PFSK-1 (cell line): ENCODE data around the gene ZPR1.

ENCODE experiments used
- FOXP2 ChIP-seq: optimal IDR thresholded peaks from 2 replicates; pipeline ENCODE3; 2011; ENCODE audit warnings: borderline replicate concordance, control low read depth, inconsistent platforms; ENCODE audit not compliant: insufficient read depth; ENCODE audit errors: extremely low read length, extremely low read depth
- POLR2AphosphoS5 ChIP-seq: IDR thresholded peaks from 2 replicates; pipeline ENCODE4 v1.6.1; 2012; ENCODE audit warnings: low read depth, mild to moderate bottlenecking, control low read depth, low read length, moderate library complexity
- SIN3A ChIP-seq: IDR thresholded peaks from 2 replicates; pipeline ENCODE4 v1.6.1; 2012; ENCODE audit warnings: mild to moderate bottlenecking, low read length, moderate library complexity, borderline replicate concordance; ENCODE audit not compliant: insufficient read depth
- TAF1 ChIP-seq: IDR thresholded peaks from 2 replicates; pipeline ENCODE4 v1.6.1; 2012; ENCODE audit warnings: low read length, control low read depth, borderline replicate concordance; ENCODE audit not compliant: insufficient read depth
- TF ChIP-seq, protein P1 (sequence below), 2 experiments: IDR thresholded peaks; 2 replicates each; pipeline versions ENCODE4 v1.6.1 to v1.8.0; 2011 to 2012; ENCODE audit warnings: low read depth in 2 of 2, low read length in 2 of 2, control low read depth in 1 of 2, inconsistent platforms in 1 of 2, mild to moderate bottlenecking in 1 of 2, moderate library complexity in 1 of 2; ENCODE audit not compliant: insufficient read depth in 1 of 2

The ZPR1 gene

DNA sequence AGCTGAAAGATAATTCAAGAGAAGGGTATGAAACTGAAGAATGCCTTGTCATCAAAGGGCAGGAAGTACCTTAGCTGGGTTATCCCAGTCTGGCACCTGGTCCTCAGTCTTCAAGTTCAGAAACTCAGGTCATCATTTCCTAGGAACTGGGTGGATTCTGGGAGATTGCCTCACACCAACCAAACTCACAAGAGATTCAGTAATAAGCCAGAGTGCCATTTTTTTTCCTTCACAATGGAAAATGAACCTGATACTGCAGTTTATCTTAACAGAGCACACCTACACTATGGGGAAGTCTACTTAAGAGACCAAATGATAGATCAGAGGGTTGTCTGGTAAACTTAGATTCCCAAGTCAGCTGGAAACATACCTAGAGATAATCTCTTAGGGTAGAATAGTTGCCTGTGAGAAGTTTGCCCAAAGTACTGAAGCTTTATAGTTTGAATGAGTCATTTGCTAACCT lies 11.3 kb downstream of the ZPR1 start:
- TF ChIP-seq, protein P1, sequence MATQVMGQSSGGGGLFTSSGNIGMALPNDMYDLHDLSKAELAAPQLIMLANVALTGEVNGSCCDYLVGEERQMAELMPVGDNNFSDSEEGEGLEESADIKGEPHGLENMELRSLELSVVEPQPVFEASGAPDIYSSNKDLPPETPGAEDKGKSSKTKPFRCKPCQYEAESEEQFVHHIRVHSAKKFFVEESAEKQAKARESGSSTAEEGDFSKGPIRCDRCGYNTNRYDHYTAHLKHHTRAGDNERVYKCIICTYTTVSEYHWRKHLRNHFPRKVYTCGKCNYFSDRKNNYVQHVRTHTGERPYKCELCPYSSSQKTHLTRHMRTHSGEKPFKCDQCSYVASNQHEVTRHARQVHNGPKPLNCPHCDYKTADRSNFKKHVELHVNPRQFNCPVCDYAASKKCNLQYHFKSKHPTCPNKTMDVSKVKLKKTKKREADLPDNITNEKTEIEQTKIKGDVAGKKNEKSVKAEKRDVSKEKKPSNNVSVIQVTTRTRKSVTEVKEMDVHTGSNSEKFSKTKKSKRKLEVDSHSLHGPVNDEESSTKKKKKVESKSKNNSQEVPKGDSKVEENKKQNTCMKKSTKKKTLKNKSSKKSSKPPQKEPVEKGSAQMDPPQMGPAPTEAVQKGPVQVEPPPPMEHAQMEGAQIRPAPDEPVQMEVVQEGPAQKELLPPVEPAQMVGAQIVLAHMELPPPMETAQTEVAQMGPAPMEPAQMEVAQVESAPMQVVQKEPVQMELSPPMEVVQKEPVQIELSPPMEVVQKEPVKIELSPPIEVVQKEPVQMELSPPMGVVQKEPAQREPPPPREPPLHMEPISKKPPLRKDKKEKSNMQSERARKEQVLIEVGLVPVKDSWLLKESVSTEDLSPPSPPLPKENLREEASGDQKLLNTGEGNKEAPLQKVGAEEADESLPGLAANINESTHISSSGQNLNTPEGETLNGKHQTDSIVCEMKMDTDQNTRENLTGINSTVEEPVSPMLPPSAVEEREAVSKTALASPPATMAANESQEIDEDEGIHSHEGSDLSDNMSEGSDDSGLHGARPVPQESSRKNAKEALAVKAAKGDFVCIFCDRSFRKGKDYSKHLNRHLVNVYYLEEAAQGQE (IDR thresholded peaks at IDR 0.05; ENCODE audit: insufficient read depth in 1 of 2, low read depth in 2 of 2, low read length in 2 of 2) = no peak
- TF ChIP-seq TAF1 (no peak), POLR2AphosphoS5 (no peak), SIN3A (no peak), FOXP2 (no peak)

DNA sequence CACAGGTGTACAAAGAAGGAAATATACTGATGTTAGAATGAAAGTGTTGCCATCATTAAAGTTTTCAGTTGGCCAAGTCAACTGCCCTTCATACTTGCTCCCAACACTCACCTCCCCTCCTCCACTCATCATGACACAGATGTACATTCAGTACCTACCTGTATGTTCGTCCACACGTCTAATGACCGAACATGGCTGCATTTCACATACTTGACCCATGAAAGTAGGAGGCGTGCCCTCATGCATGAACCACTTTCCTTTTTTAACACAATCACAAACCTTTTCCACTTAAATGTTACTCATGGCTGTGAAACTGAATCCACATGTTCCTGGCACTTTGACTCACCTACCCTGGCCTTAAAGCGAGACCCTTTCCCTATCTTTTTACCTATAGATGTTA lies 11.8 kb downstream of the ZPR1 start:
- peak; percentile 21; the same call in 1 of the 2 replicates for TF ChIP-seq POLR2AphosphoS5
- TF ChIP-seq FOXP2 = no peak

DNA sequence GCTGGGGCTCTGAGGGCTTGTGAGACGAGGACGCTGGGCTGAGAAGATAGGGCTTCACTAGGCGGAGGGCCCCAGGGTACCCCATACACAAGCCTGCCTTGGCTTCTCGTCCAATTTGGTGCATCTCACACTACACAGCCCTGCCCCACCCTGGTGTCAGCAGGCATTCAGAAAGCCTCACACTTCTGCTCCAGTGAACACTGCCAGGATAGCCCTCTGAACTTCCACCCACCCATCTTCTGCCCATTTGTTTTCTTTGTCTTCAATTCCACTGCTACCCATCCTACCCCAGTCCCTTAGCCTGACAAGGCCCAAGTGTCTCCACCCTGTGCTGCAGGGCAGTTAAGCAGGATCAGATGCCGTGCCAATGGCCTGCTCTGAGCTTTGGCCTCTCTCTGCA lies 13.2 kb downstream of the ZPR1 start:
- TF ChIP-seq TAF1 (no peak), SIN3A (no peak), FOXP2 (no peak), POLR2AphosphoS5 (no peak)
- TF ChIP-seq, protein P1 (IDR thresholded peaks at IDR 0.05; ENCODE audit: insufficient read depth in 1 of 2, low read depth in 2 of 2, low read length in 2 of 2) = no peak

DNA sequence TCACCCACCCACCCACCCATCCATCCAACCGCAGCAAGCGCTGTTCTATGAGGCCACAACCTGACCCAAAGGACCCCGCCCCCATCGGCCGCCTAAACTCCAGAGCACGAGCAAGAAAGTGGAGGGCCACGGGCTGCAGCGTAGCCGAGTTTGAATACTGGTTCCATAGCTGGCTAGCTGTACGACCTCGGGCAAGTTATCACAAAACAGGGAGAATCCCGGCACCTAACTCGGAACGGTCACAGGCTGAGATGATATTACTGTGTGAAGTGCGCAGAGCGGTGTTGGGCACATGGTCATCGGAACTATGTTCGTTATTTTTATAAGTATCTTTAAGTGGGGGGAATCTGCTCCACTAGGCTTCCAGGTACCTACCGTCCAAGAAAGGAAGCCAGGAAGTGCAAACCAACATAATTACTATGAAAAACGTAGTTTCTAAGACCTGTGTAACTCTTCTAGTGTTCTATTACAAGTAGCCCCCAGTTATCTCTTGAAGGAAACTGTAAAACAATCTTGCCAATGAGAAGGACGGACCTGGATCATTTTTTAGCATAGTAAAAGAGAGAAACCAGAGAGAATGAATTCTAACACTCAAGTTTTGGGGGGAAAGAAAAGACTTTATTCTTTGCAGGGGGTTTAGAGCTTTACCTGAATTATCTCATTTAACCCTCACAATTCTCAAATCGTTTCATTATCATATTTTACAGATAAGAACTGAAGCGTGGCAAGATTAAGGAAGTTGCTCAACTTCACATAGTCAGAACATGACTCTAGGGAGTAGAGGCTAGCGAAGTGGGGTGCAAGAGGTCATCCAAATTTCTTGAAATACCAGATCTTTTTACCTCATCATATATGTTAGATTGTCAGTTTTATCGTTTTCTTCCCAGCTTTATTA lies 14.4 kb downstream of the ZPR1 start:
- TF ChIP-seq POLR2AphosphoS5 = no peak; the same call in 1 of the 2 replicates
- TF ChIP-seq, protein P1 (IDR thresholded peaks at IDR 0.05; ENCODE audit: insufficient read depth in 1 of 2, low read depth in 2 of 2, low read length in 2 of 2) = no peak
- no peak for TF ChIP-seq TAF1
- TF ChIP-seq SIN3A = no peak
- no peak for TF ChIP-seq FOXP2

DNA sequence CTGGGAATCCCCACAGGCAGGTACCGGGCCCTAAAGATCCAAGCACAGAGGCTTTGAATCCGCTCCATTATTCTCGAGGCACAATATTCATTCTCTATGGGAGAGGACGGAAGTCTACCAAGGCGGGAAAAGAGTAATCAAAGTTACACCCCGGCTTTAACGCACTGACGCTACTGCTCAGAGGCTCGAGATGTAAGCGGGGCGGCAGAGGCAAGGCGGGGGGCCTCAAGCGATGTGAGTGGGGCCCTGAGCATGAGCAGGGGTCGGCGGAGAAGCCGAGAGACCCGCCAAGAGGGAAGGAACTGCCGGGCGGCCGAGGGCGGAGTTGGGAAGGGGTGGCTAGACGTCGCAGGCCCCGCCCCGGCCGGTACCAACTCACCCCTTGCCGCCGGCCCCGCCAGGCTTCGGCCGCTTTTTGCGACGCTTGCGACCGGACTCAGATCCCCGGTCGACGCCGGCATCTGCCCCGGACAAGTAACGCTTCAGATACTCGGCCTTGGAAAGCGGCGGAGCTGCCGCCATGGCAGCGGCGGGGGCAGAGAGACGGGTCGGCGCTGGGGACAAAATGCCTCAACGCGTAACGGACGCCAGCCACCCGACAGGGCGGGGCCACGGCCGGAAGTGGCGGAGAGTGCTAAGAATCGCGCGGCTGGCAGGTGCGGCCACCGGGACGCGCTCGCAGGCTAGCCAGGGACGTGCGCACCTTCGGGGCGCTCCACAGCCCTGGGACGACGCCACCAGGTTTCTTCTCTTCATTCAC lies 15.2 kb downstream of the ZPR1 start, which contains the start of gene BUD13:
Gene BUD13 (minus strand): TSS at position 545 of the 760 bp plus-strand sequence. CDS start 23 bp downstream, at position 522.
- TF ChIP-seq POLR2AphosphoS5 (peak; percentile 95), SIN3A (peak; percentile 34; the same call in 1 of the 2 replicates), TAF1 (peak; percentile 72; the same call in 1 of the 2 replicates), FOXP2 (peak; percentile 98)
- TF ChIP-seq, protein P1 (IDR thresholded peaks at IDR 0.05; ENCODE audit: insufficient read depth in 1 of 2, low read depth in 2 of 2, low read length in 2 of 2) = peak; percentile 21 to 46; a peak in 1 of 4 replicates
